Activated effector memory CD4-positive, alpha-beta T cell treated with anti-CD3 and anti-CD28 coated beads, Interleukin-2, amount 50 U/mL, for 16 hours (primary cell): ENCODE data around the gene ICAM5.
"Not testable (repeated sequence)": the region's sequence is repeated elsewhere in the genome, so short reads cannot be mapped to it uniquely, and the experiment has no call there.

Source experiments
- DNase-seq: peaks from one replicate; pipeline ENCODE4 v3.0.0-alpha.2; 2020

ICAM5 gene

DNA sequence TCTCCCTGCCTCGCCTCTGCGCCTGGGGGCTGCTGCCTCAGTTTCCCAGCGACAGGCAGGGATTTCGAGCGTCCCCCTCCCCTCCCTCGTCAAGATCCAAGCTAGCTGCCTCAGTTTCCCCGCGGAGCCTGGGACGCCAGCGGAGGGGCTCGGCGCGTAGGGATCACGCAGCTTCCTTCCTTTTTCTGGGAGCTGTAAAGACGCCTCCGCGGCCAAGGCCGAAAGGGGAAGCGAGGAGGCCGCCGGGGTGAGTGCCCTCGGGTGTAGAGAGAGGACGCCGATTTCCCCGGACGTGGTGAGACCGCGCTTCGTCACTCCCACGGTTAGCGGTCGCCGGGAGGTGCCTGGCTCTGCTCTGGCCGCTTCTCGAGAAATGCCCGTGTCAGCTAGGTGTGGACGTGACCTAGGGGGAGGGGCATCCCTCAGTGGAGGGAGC lies 19.6 kb upstream of the ICAM5 start:
- peak; percentile 89 for DNase-seq

DNA sequence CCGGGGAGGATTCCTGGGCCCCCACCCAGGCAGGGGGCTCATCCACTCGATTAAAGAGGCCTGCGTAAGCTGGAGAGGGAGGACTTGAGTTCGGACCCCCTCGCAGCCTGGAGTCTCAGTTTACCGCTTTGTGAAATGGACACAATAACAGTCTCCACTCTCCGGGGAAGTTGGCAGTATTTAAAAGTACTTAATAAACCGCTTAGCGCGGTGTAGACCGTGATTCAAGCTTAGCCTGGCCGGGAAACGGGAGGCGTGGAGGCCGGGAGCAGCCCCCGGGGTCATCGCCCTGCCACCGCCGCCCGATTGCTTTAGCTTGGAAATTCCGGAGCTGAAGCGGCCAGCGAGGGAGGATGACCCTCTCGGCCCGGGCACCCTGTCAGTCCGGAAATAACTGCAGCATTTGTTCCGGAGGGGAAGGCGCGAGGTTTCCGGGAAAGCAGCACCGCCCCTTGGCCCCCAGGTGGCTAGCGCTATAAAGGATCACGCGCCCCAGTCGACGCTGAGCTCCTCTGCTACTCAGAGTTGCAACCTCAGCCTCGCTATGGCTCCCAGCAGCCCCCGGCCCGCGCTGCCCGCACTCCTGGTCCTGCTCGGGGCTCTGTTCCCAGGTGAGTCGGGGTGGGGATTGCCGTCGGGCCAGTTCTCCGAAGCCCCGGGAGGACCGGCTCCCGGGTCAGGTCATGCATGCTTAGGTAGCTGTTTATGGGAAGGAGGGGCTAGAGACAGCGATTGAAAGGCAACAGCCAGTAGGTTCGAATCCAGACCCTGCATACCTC lies 18.9 kb upstream of the ICAM5 start, which contains the start of gene ICAM1:
TSS of gene ICAM1 (plus strand) at position 505 of the 779 bp plus-strand sequence. CDS start at position 545, 40 bp downstream.
- peak; percentile 91 for DNase-seq

DNA sequence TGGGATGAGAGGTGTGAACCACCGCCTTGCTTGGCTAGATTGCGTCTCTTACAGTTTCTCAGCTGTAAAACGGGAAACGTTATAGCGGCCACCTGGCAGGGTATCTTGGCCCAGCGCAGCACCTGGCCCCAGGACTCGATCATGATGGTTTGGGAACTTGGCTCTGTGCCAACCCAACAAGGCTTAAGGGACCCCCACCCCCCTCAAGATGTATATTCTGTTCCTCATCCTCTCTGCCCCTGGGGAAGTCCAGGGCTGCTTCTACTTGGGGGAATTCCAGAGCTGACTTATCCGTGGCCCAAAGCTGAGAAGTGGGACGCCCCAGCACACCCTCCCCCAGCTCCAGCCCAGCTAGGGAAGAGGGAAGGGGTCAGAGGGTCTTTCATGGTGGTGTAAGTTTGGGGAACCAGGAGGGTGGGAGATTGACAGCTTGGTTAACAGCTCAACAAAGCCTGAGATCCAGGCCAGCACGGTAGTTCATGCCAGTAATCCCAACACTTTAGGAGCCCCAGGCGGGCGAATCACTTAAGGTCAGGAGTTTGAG lies 18.1 kb upstream of the ICAM5 start:
- DNase-seq: peak; percentile 80

DNA sequence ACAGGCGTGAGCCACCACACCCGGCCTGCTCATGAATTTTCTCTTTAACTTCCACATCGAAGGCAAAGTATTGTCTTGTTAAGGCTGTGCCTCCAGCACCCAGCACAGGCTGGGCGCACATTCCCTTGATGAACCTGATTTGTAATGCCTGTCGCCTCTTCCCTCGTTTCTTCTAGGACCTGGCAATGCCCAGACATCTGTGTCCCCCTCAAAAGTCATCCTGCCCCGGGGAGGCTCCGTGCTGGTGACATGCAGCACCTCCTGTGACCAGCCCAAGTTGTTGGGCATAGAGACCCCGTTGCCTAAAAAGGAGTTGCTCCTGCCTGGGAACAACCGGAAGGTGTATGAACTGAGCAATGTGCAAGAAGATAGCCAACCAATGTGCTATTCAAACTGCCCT lies 15.2 kb upstream of the ICAM5 start:
- DNase-seq: no peak

DNA sequence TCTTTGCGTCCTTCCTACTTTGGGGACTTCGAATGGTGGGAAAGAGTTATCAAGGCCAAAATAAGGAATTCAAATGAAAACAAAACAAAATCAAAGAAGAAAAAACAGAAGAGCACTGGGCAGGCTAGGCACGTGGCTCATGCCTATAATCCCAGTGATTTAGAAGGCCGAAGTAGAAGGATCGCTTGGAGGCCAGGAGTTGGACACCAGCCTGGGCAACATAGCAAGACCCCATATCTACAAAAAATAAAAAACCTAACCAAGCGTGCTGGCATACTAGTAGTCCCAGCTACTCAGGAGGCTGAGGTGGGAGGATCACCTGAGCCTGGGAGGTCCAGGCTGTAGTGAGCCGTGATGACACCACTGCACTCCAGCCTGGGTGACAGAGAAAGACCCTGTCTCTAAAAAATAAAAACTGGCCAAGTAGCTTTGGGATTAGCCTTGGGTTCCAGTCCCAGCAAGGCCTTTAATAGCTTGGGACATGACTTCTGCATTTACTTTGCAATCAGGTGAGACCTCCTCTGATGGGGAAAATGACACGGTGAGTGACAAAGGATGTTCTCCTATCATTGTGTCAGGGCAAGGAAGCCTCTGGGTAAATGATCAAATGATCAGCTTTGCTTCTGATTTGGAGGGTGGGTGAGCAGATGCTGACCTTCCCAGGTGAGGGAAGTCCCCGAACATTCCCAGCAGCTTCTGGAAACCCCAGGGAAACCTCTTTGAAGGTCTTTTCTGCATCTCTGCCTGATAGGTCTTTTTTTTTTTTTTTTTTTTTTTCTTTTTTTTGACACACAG lies 11.8 kb upstream of the ICAM5 start:
- no peak for DNase-seq

DNA sequence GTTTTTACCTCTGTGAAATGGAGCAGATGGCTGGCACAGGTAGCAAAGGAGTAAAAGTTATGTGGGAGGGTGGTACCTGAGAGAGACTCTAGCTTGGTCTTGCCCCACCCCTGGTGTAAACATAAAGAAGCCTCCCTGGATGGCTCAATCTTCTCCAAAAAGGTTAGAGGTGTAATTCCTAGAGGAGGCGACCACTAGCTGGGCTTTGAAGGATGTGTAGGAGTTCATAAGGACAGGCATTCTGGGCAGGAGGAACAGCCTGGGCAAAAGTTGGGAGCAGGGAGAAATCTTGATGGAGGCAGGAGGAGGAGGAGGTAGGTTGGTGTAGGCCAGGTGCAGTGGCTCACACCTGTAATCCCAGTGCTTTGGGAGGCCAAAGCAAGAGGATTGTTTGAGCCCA lies 10.8 kb upstream of the ICAM5 start:
- no peak for DNase-seq

DNA sequence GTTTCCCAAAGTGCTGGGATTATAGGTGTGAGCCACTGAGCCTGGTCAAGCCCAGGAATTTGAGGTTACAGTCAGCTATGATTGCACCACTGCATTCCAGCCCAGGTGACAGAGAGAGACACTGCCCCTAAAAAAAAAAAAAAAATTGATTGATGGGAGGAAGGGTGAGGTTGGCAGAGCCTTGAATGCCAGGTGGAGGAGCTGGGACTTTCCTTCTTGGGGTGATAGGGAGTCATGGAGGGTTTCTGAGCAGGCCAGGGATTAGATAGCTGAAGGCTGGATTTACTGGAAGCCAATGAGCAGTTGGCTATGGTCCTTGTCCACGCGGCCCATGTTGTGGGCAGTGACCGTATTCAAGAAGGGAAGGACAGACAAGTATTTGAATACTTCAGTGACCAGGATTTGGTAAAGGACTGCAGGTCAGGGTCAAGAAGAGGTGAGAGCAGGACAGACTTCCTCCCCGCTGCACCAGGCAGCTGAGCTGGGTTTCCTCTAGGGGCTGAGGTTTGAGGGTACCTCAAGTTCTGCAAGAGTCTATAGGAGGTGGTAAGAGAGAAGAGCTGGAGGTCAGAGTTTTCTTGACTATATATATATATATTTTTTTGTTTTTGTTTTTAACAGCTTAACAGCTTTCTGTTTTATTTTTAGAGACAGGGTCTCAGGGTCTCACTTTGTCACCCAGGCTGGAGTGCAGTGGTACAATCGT lies 9.9 kb upstream of the ICAM5 start:
- DNase-seq: no peak

DNA sequence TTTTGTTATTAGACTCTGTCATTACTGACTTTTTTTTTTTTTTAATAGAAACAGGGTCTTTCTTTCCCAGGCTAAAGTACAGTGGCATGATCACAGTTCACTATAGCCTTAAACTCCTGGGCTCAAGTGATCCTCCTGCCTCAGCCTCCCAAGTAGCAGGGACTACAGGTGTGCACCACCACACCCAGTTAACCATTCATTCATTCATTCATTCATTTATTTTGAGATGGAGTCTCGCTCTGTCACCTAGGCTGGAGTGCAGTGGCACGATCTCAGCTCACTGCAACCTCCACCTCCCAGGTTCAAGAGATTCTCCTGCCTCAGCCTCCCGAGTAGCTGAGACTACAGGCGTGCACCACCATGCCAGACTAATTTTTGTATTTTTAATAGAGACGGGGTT lies 7.7 kb upstream of the ICAM5 start:
- not testable (repeated sequence) for DNase-seq

DNA sequence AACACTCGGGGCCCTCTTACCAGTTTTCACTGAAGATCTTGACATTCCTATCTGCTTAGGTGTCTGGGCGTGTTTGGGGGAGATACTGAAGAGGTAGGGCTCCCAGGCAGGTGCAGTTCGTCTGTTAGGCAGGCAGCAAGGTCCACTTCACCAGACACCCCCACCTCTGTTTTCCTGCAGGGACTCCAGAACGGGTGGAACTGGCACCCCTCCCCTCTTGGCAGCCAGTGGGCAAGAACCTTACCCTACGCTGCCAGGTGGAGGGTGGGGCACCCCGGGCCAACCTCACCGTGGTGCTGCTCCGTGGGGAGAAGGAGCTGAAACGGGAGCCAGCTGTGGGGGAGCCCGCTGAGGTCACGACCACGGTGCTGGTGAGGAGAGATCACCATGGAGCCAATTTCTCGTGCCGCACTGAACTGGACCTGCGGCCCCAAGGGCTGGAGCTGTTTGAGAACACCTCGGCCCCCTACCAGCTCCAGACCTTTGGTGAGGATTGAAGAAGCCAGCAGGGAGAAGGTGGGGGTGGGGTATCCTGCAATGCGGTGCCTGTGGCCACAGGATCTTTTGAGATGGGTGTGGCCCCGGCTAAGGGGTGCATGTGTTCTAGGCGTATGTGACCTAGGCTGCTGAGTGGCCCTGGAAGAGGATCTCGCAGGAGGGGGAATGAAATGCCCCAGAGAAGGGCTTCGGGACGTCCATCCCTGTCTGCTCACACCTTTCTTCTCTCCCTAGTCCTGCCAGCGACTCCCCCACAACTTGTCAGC lies 6.3 kb upstream of the ICAM5 start:
- no peak for DNase-seq

DNA sequence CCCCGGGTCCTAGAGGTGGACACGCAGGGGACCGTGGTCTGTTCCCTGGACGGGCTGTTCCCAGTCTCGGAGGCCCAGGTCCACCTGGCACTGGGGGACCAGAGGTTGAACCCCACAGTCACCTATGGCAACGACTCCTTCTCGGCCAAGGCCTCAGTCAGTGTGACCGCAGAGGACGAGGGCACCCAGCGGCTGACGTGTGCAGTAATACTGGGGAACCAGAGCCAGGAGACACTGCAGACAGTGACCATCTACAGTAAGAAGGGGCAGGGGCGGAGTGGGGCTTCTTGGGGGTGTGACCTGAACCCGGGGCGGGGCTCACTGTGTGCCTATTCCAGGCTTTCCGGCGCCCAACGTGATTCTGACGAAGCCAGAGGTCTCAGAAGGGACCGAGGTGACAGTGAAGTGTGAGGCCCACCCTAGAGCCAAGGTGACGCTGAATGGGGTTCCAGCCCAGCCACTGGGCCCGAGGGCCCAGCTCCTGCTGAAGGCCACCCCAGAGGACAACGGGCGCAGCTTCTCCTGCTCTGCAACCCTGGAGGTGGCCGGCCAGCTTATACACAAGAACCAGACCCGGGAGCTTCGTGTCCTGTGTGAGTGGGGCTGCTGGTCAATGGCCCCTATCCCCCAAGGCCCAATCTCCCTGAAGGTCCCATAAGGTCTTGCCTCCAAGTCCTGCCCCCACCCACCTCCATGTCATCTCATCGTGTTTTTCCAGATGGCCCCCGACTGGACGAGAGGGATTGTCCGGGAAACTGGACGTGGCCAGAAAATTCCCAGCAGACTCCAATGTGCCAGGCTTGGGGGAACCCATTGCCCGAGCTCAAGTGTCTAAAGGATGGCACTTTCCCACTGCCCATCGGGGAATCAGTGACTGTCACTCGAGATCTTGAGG lies 5.4 kb upstream of the ICAM5 start:
- DNase-seq: no peak

DNA sequence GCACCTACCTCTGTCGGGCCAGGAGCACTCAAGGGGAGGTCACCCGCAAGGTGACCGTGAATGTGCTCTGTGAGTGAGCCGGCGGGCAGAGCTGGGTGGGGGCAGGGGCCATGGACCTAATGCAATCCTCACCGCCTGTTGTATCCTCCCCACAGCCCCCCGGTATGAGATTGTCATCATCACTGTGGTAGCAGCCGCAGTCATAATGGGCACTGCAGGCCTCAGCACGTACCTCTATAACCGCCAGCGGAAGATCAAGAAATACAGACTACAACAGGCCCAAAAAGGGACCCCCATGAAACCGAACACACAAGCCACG lies 4.8 kb upstream of the ICAM5 start:
- no peak for DNase-seq

DNA sequence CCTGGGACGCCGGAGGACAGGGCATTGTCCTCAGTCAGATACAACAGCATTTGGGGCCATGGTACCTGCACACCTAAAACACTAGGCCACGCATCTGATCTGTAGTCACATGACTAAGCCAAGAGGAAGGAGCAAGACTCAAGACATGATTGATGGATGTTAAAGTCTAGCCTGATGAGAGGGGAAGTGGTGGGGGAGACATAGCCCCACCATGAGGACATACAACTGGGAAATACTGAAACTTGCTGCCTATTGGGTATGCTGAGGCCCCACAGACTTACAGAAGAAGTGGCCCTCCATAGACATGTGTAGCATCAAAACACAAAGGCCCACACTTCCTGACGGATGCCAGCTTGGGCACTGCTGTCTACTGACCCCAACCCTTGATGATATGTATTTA lies 4.4 kb upstream of the ICAM5 start:
- no peak for DNase-seq

DNA sequence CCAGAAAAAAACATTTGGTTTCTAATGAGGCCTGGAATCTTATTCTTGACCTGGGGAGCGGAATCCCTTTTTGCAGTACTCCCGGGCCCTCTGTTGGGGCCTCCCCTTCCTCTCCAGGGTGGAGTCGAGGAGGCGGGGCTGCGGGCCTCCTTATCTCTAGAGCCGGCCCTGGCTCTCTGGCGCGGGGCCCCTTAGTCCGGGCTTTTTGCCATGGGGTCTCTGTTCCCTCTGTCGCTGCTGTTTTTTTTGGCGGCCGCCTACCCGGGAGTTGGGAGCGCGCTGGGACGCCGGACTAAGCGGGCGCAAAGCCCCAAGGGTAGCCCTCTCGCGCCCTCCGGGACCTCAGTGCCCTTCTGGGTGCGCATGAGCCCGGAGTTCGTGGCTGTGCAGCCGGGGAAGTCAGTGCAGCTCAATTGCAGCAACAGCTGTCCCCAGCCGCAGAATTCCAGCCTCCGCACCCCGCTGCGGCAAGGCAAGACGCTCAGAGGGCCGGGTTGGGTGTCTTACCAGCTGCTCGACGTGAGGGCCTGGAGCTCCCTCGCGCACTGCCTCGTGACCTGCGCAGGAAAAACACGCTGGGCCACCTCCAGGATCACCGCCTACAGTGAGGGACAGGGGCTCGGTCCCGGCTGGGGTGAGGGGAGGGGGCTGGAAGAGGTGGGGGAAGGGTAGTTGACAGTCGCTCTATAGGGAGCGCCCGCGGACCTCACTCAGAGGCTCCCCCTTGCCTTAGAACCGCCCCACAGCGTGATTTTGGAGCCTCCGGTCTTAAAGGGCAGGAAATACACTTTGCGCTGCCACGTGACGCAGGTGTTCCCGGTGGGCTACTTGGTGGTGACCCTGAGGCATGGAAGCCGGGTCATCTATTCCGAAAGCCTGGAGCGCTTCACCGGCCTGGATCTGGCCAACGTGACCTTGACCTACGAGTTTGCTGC lies 2.7 kb upstream of the ICAM5 start, which contains the start of gene ICAM4:
TSS of gene ICAM4 (plus strand) at position 153 of the 935 bp plus-strand sequence. CDS start at position 211, 58 bp downstream.
- DNase-seq: peak; percentile 72

DNA sequence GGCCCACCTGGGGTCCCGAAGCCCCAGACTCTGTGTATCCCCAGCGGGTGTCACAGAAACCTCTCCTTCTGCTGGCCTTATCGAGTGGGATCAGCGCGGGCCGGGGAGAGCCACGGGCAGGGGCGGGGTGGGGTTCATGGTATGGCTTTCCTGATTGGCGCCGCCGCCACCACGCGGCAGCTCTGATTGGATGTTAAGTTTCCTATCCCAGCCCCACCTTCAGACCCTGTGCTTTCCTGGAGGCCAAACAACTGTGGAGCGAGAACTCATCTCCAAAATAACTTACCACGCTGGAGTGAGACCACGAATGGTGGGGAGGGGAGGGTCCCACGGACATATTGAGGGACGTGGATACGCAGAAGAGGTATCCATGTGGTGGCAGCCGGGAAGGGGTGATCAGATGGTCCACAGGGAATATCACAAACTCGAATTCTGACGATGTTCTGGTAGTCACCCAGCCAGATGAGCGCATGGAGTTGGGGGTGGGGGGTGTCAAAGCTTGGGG lies 1.0 kb upstream of the ICAM5 start:
- peak; percentile 76 for DNase-seq

DNA sequence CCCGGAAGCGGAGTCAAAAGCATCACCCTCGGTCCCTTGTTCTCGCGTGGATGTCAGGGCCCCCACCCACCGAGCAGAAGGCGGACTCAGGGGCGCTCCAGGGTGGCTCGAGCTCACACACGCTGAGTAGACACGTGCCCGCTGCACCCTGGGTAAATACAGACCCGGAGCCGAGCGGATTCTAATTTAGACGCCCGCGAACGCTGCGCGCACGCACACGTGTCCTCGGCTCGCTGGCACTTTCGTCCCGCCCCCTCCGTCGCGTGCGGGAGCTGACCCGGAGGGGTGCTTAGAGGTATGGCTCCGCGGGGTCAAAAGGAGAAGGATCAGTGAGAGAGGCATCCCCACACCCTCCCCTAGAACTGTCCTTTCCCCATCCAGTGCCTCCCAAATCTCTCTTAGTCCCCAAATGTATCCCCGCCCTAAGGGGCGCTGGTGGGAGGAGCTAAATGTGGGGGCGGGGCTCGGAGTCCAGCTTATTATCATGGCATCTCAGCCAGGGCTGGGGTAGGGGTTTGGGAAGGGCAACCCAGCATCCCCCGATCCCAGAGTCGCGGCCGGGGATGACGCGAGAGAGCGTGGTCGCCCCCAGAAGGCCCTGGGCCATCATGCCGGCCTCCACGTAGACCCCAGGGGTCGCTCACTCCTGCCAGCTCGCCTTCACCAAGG lies 451 bp upstream of the ICAM5 start:
- DNase-seq: peak; percentile 88

DNA sequence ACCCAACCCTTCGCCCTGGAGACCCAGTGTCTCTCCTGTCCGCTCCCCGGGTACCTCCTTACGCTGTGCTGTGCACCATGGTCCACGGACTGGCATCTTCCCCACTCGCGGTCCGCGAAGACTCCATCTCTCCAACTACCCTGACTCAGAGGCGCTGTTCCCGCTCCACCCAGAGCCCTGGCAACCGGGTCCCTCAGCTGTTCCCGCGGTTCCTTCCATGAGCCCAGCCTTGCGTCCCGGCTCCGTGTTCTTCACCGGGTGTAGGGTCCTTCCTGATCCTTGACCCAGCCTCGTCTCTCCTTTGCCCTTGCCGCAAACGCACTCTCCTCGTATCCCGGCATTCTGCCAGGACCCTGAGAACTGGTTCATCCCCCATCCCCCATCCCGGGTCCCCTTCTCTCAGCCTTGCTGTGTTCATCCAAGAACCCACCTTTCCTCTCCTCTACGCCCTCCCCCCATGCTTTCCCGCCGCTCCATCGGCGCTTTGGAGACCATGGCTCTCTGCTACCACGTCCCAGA lies 664 bp downstream of the ICAM5 start:
- DNase-seq: no peak

DNA sequence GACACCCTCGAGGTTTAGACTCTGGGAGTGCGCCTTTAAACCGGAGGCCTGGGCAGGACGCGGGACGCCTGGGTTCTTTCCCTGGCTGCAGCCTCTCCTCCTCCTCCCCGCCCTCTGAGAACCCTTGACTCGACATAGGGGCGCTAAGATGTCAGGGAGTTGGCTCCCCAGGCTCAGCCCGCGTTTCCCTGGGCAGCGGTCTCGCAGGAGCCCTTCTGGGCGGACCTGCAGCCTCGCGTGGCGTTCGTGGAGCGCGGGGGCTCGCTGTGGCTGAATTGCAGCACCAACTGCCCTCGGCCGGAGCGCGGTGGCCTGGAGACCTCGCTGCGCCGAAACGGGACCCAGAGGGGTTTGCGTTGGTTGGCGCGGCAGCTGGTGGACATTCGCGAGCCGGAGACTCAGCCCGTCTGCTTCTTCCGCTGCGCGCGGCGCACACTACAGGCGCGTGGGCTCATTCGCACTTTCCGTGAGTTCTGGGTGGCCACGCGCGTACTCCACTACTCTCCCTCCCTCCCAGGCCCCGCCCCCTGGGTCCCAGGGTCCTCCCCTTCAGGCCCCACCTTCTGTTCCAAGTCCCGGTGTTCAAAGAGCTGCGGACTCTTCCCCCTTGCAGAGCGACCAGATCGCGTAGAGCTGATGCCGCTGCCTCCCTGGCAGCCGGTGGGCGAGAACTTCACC lies 1.3 kb downstream of the ICAM5 start:
- peak; percentile 84 for DNase-seq

DNA sequence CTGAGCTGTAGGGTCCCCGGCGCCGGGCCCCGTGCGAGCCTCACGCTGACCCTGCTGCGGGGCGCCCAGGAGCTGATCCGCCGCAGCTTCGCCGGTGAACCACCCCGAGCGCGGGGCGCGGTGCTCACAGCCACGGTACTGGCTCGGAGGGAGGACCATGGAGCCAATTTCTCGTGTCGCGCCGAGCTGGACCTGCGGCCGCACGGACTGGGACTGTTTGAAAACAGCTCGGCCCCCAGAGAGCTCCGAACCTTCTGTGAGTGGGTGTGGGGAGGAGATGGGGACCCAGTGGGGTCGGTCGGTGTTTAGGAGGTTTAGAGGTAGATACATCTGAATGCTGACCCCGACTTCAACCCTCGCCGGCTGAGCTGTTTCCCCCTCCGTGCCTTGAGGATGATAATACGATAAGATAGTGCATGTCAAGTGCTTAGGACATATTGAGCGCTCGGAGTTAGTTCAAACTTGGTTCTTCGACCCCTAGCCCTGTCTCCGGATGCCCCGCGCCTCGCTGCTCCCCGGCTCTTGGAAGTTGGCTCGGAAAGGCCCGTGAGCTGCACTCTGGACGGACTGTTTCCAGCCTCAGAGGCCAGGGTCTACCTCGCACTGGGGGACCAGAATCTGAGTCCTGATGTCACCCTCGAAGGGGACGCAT lies 1.9 kb downstream of the ICAM5 start:
- peak; percentile 69 for DNase-seq
